Muscle layer of duodenum (tissue), 2 donors: ENCODE data around the gene TBX22.
"Not testable (repeated sequence)": the region's sequence is repeated elsewhere in the genome, so short reads cannot be mapped to it uniquely, and the experiment has no call there.

Experiments used
- H3K27ac ChIP-seq: one replicate; pipeline ENCODE4 v1.7.0; 2013; ENCODE audit warnings: mild to moderate bottlenecking, low read length
- H3K27me3 ChIP-seq: one replicate; pipeline ENCODE4 v1.7.0; 2013; ENCODE audit warnings: low read depth, mild to moderate bottlenecking, control low read depth, low read length
- H3K36me3 ChIP-seq, 2 donors: one replicate each; pipeline ENCODE4 v1.7.0; 2013; ENCODE audit warnings: low read length in 2 of 2, control low read depth in 1 of 2, mild to moderate bottlenecking in 1 of 2; ENCODE audit not compliant: insufficient read depth in 2 of 2, control insufficient read depth in 1 of 2
- H3K4me1 ChIP-seq, 2 donors: one replicate each; pipeline ENCODE4 v1.7.0; 2013; ENCODE audit warnings: low read length in 2 of 2, mild to moderate bottlenecking in 2 of 2, control low read depth in 1 of 2, moderate library complexity in 1 of 2; ENCODE audit not compliant: insufficient read depth in 2 of 2, control insufficient read depth in 1 of 2
- H3K4me3 ChIP-seq, 2 donors: one replicate each; pipeline ENCODE4 v1.7.0; 2013; ENCODE audit warnings: low read length in 2 of 2, low read depth in 1 of 2, mild to moderate bottlenecking in 1 of 2
- H3K9me3 ChIP-seq, 2 donors: one replicate each; pipeline ENCODE4 v1.7.0; 2013; ENCODE audit warnings: low read length in 2 of 2, control low read depth in 1 of 2, mild to moderate bottlenecking in 1 of 2; ENCODE audit not compliant: control insufficient read depth in 1 of 2
- donor health status: healthy.

The TBX22 gene

DNA sequence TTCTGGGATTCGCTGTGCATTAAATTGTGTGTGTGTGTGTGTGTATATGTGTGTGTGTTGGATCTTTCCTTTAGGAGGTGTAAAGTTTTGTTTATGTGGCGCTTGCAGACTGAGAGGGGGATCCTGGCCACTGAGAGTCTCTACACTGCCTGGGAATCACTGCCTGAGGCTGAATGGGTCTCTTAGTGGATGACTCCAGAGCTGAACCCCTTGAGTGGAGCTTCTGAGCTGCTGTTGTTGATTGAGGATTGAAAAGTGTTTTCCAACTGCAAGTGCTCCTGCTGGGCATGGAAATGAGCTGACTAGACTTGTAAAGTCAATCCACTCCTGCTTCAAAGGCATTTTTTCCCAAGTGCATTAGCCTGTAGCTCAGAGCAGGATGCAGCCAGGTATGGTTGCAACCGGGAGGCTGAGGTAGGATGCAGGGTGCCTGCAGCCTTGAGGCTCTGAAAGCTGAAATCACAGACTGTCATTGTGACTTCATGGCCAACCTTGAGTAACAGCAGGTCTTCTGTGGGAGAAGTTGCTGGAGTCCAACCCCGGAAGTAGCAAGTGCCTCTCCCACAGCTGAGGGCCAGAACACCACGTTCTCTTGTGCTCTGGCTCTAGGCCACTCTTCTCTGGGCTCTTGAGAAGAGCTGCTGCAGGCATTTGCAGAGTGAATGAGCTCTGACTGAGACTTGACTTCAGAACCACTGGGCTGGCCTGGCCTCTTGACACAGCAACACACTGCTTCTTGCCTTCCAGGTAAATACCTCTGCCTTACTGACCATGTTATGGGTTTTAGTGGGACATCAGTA is at the start of gene TBX22:
TSS of gene TBX22 (plus strand) at position 613 of the 800 bp plus-strand sequence. CDS start 7,517 bp downstream, outside the sequence.
- H3K4me3 ChIP-seq, result no peak within 1 kb of the TSS
- no peaks in the 10 kb centered on the region for H3K4me1 ChIP-seq
- H3K27me3 ChIP-seq, result no peaks in the 10 kb centered on the region
- no peak within 1 kb of the TSS for H3K27ac ChIP-seq
- H3K9me3 ChIP-seq, result no peaks in the 10 kb centered on the region
- H3K36me3 ChIP-seq, result no peaks in the 10 kb centered on the region

- no peaks in the 10 kb centered on the region for H3K4me1 ChIP-seq
Measured at GRCh38 chrX:79975605-79976004, 38.9 kb upstream of the TBX22 start.

DNA sequence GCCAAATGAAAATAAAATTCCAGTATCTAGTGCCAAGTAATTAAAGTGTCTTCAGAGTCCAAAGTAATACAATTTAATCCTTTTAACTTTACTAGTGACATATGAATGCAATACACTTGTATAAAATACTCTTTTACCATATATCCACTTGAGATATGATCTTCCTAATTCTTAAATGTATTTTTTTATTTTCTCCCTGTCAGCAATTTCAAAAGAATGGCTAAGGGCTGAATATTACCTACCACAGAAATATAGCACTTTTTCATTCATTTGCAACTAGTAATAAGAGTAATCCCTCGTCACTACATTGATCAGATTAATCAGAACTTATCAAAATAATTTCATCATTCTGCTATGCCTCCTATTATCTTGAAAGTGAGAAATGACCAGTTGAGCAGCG is 10.1 kb upstream of the TBX22 start:
- Histone ChIP-seq H3K4me1 (no peaks in the 10 kb centered on the region), H3K9me3 (no peaks in the 10 kb centered on the region), H3K36me3 (no peaks in the 10 kb centered on the region), H3K4me3 (no peak overlapping the region), H3K27ac (no peak overlapping the region), H3K27me3 (no peaks in the 10 kb centered on the region)

More at GRCh38 chrX:79975605-79976004, 38.9 kb upstream of the TBX22 start:
- Histone ChIP-seq H3K9me3 (peaks cover 0 to 10% of the 10 kb centered on the region in 2 donors), H3K27ac (no peak overlapping the region), H3K4me3 (no peak overlapping the region), H3K36me3 (no peaks in the 10 kb centered on the region), H3K27me3 (no peaks in the 10 kb centered on the region)

GRCh38 chrX:80011522-80011921 is 3.0 kb upstream of the TBX22 start:
- H3K36me3 ChIP-seq, result no peaks in the 10 kb centered on the region
- H3K4me1 ChIP-seq, result no peaks in the 10 kb centered on the region
- H3K4me3 ChIP-seq, result no peak overlapping the region
- H3K27me3 ChIP-seq, result no peaks in the 10 kb centered on the region
- H3K9me3 ChIP-seq, result no peaks in the 10 kb centered on the region
- H3K27ac ChIP-seq, result no peak overlapping the region

- Histone ChIP-seq H3K9me3 (no peaks in the 10 kb centered on the region), H3K36me3 (no peaks in the 10 kb centered on the region), H3K27me3 (no peaks in the 10 kb centered on the region), H3K4me3 (no peak overlapping the region), H3K4me1 (no peaks in the 10 kb centered on the region), H3K27ac (no peak overlapping the region)
Measured at GRCh38 chrX:80016182-80016581, 1.6 kb downstream of the TBX22 start.

GRCh38 chrX:80021621-80022020 is 7.1 kb downstream of the TBX22 start:
- Histone ChIP-seq H3K27me3 (no peaks in the 10 kb centered on the region), H3K4me1 (no peaks in the 10 kb centered on the region), H3K27ac (no peak overlapping the region), H3K9me3 (no peaks in the 10 kb centered on the region), H3K36me3 (no peaks in the 10 kb centered on the region), H3K4me3 (no peak overlapping the region)

- H3K4me3 ChIP-seq, result peak overlapping the region in 1 of 2 donors; percentile 20
- no peaks in the 10 kb centered on the region for H3K36me3 ChIP-seq
- no peak overlapping the region for H3K27ac ChIP-seq
- no peaks in the 10 kb centered on the region for H3K4me1 ChIP-seq
- H3K9me3 ChIP-seq, result no peaks in the 10 kb centered on the region
- H3K27me3 ChIP-seq, result no peaks in the 10 kb centered on the region
Measured at GRCh38 chrX:80022363-80023031, 7.9 kb downstream of the TBX22 start.

GRCh38 chrX:80026116-80026515 is 11.6 kb downstream of the TBX22 start:
- Histone ChIP-seq H3K27me3 (no peaks in the 10 kb centered on the region), H3K4me1 (no peaks in the 10 kb centered on the region), H3K36me3 (no peaks in the 10 kb centered on the region), H3K9me3 (no peaks in the 10 kb centered on the region), H3K27ac (no peak overlapping the region), H3K4me3 (no peak overlapping the region)

DNA sequence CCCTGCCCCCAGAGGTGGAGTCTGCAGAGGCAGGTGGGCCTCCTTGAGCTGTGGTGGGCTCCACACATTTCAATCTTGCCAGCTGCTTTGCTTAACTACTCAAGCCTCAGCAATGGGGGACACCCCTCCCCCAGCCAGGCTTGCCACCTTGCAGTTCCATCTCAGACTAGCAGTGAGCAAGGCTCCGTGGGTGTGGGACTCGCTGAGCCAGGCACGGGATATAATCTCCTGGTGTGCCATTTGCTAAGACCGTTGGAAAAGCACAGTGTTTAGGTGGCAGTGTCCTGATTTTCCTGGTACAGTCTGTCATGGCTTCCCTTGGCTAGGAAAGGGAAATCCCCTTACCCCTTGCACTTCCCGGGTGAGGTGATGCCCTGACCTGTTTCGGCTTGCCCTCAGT is 51.6 kb downstream of the TBX22 start:
- H3K27me3 ChIP-seq, H3K36me3 ChIP-seq, H3K9me3 ChIP-seq, H3K27ac ChIP-seq, H3K4me3 ChIP-seq, H3K4me1 ChIP-seq: not testable (repeated sequence)

DNA sequence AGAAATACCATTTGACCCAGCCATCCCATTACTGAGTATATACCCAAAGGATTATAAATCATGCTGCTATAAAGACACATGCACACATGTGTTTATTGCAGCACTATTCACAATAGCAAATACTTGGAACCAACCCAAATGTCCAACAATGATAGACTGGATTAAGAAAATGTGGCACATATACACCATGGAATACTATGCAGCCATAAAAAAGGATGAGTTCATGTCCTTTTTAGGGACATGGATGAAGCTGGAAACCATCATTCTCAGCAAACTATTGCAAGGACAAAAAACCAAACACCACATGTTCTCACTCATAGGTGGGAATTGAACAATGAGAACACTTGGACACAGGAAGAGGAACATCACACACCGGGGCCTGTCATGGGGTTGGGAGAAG is 61.1 kb downstream of the TBX22 start:
- H3K27me3 ChIP-seq, H3K4me3 ChIP-seq: not testable (repeated sequence)

More for the DNA sequence above, 61.1 kb downstream of the TBX22 start:
- not testable (repeated sequence) for H3K4me1 ChIP-seq, H3K36me3 ChIP-seq, H3K27ac ChIP-seq
- H3K9me3 ChIP-seq, result peaks cover 0 to 12% of the 10 kb centered on the region in 2 donors
